Adrenal gland (tissue), 12 donors: ENCODE measurements around the gene KMT2E. TPM values are rescaled to one million over a fixed set of nuclear protein-coding genes. Genes with fewer than 3 reads are reported as not detected.

Source experiments
- DNase-seq, 7 donors: peaks; one replicate each; pipeline ENCODE4 v3.0.0-alpha.2; 2019 to 2020
- H3K27ac ChIP-seq, 5 donors: fragments of 200-600 bp; sonication (generic) in 4 of 5; 1 replicate in 3 of 5; 2 replicates in 2 of 5; pipeline versions ENCODE4 v1.5.1 to v1.8.0; 2016 to 2020; ENCODE audit warnings: mild to moderate bottlenecking in 1 of 5
- H3K27me3 ChIP-seq: fragments of 200-600 bp; 2 replicates; pipeline ENCODE4 v1.8.0; 2021
- H3K36me3 ChIP-seq, 2 donors: fragments of 200-600 bp; replicated peaks in 1 of 2; 1 replicate in 1 of 2; 2 replicates in 1 of 2; pipeline versions ENCODE4 v1.5.1 to v1.8.0; 2018 to 2022
- H3K4me1 ChIP-seq, 2 donors: fragments of 200-600 bp; replicated peaks in 1 of 2; 1 replicate in 1 of 2; 2 replicates in 1 of 2; pipeline versions ENCODE4 v1.5.1 to v1.8.0; 2018 to 2021
- H3K4me3 ChIP-seq, 4 donors: fragments of 200-600 bp; sonication (generic) in 3 of 4; one replicate each; pipeline ENCODE4 v1.5.1; 2016 to 2018
- H3K9me3 ChIP-seq, 3 donors: fragments of 200-600 bp; sonication (generic) in 1 of 3; replicated peaks in 1 of 3; 1 replicate in 2 of 3; 2 replicates in 1 of 3; pipeline versions ENCODE4 v1.5.1 to v1.8.0; 2016 to 2021
- CTCF ChIP-seq, 6 experiments: fragments of 450-650 bp in 4 of 6; fragments of 200-600 bp in 2 of 6; sonication (generic) in 1 of 6; IDR thresholded peaks; 1 replicate in 5 of 6; 2 replicates in 1 of 6; pipeline versions ENCODE4 v1.5.1 to v1.8.0; 2016 to 2021; ENCODE audit warnings: antibody characterized with exemption in 6 of 6, mild to moderate bottlenecking in 2 of 6, moderate library complexity in 1 of 6
- POLR2A ChIP-seq, 2 donors: fragments of 450-650 bp; IDR thresholded peaks; one replicate each; pipeline ENCODE4 v1.6.1; 2017; ENCODE audit warnings: antibody characterized with exemption in 2 of 2, mild to moderate bottlenecking in 2 of 2, moderate library complexity in 1 of 2
- WGBS, 4 donors: extraction: QIAGEN DNeasy Blood & Tissue Kit in 2 of 4; methylation state at CpG; one replicate each; pipeline versions ENCODE4 v1.1.5 to v1.1.7; 2013 to 2017; 5-methylcytosine and 5-hydroxymethylcytosine counted together
- intact Hi-C, 2 donors: fragments of 100-400 bp; cut with DNase I; formaldehyde crosslinking; loops; one replicate each; pipeline versions ENCODE4 v1.14.1 to v1.15.0; 2022 to 2023
- polyA plus RNA-seq, 3 donors: library from polyadenylated mRNA; stranded (reverse); fragments of 200-250 nt in 2 of 3; fragments of 350-450 nt in 1 of 3; fragmentation: Illumina TruSeq in 1 of 3; extraction: RNeasy Lipid Tissue Mini Kit (QIAGEN cat#74804) in 1 of 3; gene quantifications; one replicate each; pipeline ENCODE4 v1.2.3, GENCODE V29; 2013 to 2014
- total RNA-seq, 9 donors: library from RNA; depleted of rRNA in 4 of 9; stranded (reverse); fragments of >200 nt in 4 of 9; fragments of 120-200 nt in 1 of 9; fragmentation: NEBNext Ultra II Directional in 1 of 9; extraction: Animal tissue kit (Norgen Biotek cat#: 25700) in 1 of 9; gene quantifications; one replicate each; pipeline versions ENCODE4 v1.1.0 to v1.2.4, GENCODE V29; 2013 to 2023
- donor health status: healthy with polysubstance abuse.
- donor health status: Bipolar disorder and iron deficiency.
- donor health status: DM: yes; HTN: yes; CAD: no.
- donor health status: DM: no; HTN: no; CAD: no.
- donor health status: DM: no; HTN: no; CAD: no.
- donor health status: DM: yes; HTN: yes; CAD: no.

KMT2E gene
- total and polyA plus RNA-seq, 12 donors, result 14.4 to 98.0 (median 48.4) TPM

- no peaks in the 10 kb centered on the region for H3K27me3 ChIP-seq
- intact Hi-C loops, result no loop called here
- H3K4me1 ChIP-seq, result peaks cover 31 to 51% of the 10 kb centered on the region in 2 donors
- H3K27ac ChIP-seq, result peak overlapping the region; percentile 90 to 100 (median 100)
- peak overlapping the region; percentile 34 to 100 (median 75) for H3K4me3 ChIP-seq
- H3K9me3 ChIP-seq, result no peaks in the 10 kb centered on the region
- TF ChIP-seq POLR2A (IDR thresholded peaks at IDR 0.05), result peak; percentile 97 to 99
- peak; percentile 33 to 93 (median 82) for TF ChIP-seq CTCF (IDR thresholded peaks at IDR 0.05)
- no peaks in the 10 kb centered on the region for H3K36me3 ChIP-seq
- 0 to 1% (median 1%) methylated on average over 29 to 39 of the region's 39 CpGs for WGBS, 4 donors
- DNase-seq, result peak; percentile 94 to 98 (median 97)
Measured at GRCh38 chr7:105013221-105013815, 687 bp upstream of the KMT2E start.

GRCh38 chr7:105014693-105015389 lies 836 bp downstream of the KMT2E start:
- Histone ChIP-seq H3K9me3 (no peaks in the 10 kb centered on the region), H3K36me3 (no peaks in the 10 kb centered on the region), H3K27me3 (no peaks in the 10 kb centered on the region), H3K27ac (peak overlapping the region; percentile 90 to 100 (median 100)), H3K4me1 (peaks cover 22 to 51% of the 10 kb centered on the region in 2 donors), H3K4me3 (peak overlapping the region; percentile 58 to 100 (median 96))
- 0% methylated on average over 22 of the region's 22 CpGs for WGBS, 4 donors
- TF ChIP-seq POLR2A (IDR thresholded peaks at IDR 0.05) (peak in 1 of 2 donors; percentile 46), CTCF (IDR thresholded peaks at IDR 0.05) (no peak)
- intact Hi-C loops, result no loop called here
- DNase-seq, result peak; percentile 40 to 79 (median 57)

GRCh38 chr7:105015390-105015965 lies 1.5 kb downstream of the KMT2E start:
- TF ChIP-seq POLR2A (IDR thresholded peaks at IDR 0.05) (no peak), CTCF (IDR thresholded peaks at IDR 0.05) (no peak)
- no peaks in the 10 kb centered on the region for H3K36me3 ChIP-seq
- intact Hi-C loops, result no loop called here
- peak in 2 of 7 donors; percentile 35 to 45 for DNase-seq
- no peaks in the 10 kb centered on the region for H3K9me3 ChIP-seq
- H3K4me1 ChIP-seq, result peaks cover 22 to 51% of the 10 kb centered on the region in 2 donors
- 2% methylated on average over 10 of the region's 10 CpGs for WGBS, 4 donors
- H3K4me3 ChIP-seq, result peak overlapping the region; percentile 58 to 100 (median 96)
- no peaks in the 10 kb centered on the region for H3K27me3 ChIP-seq
- H3K27ac ChIP-seq, result peak overlapping the region; percentile 90 to 100 (median 100)

- intact Hi-C loops, result no loop called here
- H3K9me3 ChIP-seq, result no peaks in the 10 kb centered on the region
- no peaks in the 10 kb centered on the region for H3K36me3 ChIP-seq
- no peak for DNase-seq
- H3K27me3 ChIP-seq, result no peaks in the 10 kb centered on the region
- H3K4me3 ChIP-seq, result peak overlapping the region in 1 of 4 donors; percentile 92
- H3K4me1 ChIP-seq, result peaks cover 19 to 54% of the 10 kb centered on the region in 2 donors
- WGBS, 4 donors, result 6 to 18% (median 11%) methylated on average over 3 of the region's 3 CpGs
- peak overlapping the region; percentile 29 to 100 (median 100) for H3K27ac ChIP-seq
- TF ChIP-seq POLR2A (IDR thresholded peaks at IDR 0.05) (no peak), CTCF (IDR thresholded peaks at IDR 0.05) (no peak)
Measured at GRCh38 chr7:105016068-105016708, 2.2 kb downstream of the KMT2E start.
